Pancreas (tissue), 10 donors: ENCODE data around the gene RFK. TPM values are rescaled to one million over a fixed set of nuclear protein-coding genes. Genes with fewer than 3 reads are reported as not detected.

Source experiments
- ATAC-seq, 4 donors: fragments of 200-7000 bp; cut with Tn5 transposase; one replicate each; pipeline versions ENCODE4 v1.8.0 to v1.9.1; 2020; ENCODE audit warnings: mild to moderate bottlenecking in 4 of 4, moderate library complexity in 4 of 4
- DNase-seq, 6 donors: peaks; one replicate each; pipeline ENCODE4 v3.0.0-alpha.2; 2020
- FAIRE-seq: peaks from 2 replicates; lab custom pipeline; 2012; peaks lifted over from hg19 to GRCh38; lab: Jason Lieb, UNC
- H3K27ac ChIP-seq, 4 donors: fragments of 200-600 bp; sonication (generic); 1 replicate in 3 of 4; 2 replicates in 1 of 4; pipeline versions ENCODE4 v1.5.0 to v1.8.0; 2020
- H3K27me3 ChIP-seq, 4 donors: fragments of 200-600 bp; one replicate each; pipeline ENCODE4 v1.8.0; 2021
- H3K36me3 ChIP-seq, 3 donors: fragments of 200-600 bp; sonication (generic) in 1 of 3; one replicate each; pipeline versions ENCODE4 v1.5.0 to v1.8.0; 2020 to 2021
- H3K4me1 ChIP-seq, 3 donors: fragments of 200-600 bp; one replicate each; pipeline ENCODE4 v1.8.0; 2021
- H3K4me3 ChIP-seq, 4 donors: fragments of 200-600 bp; sonication (generic) in 2 of 4; one replicate each; pipeline versions ENCODE4 v1.5.0 to v1.8.0; 2020 to 2021
- H3K9me3 ChIP-seq, 4 donors: fragments of 200-600 bp; one replicate each; pipeline ENCODE4 v1.8.0; 2021
- WGBS, 2 donors: extraction: QIAGEN DNeasy Blood & Tissue Kit; methylation state at CpG; one replicate each; pipeline ENCODE4 v1.1.7; 2013; 5-methylcytosine and 5-hydroxymethylcytosine counted together
- intact Hi-C, 3 donors: fragments of 100-400 bp; cut with DNase I; formaldehyde crosslinking; loops; one replicate each; pipeline versions ENCODE4 v1.11.1 to v1.14.2; 2022
- polyA plus RNA-seq, 2 donors: library from polyadenylated mRNA; stranded (reverse); fragments of 200-250 nt; gene quantifications; one replicate each; pipeline ENCODE4 v1.2.3, GENCODE V29; 2013
- total RNA-seq, 6 donors: library from RNA; stranded (reverse); fragmentation: NEBNext Ultra II Directional in 4 of 6; extraction: Animal tissue kit (Norgen Biotek cat#: 25700) in 4 of 6; gene quantifications; one replicate each; pipeline versions ENCODE4 v1.2.1 to v1.2.4, GENCODE V29; 2021 to 2023
- TF ChIP-seq, protein P1 (sequence below), 4 donors: fragments of 200-600 bp; sonication (generic) in 3 of 4; IDR thresholded peaks; one replicate each; pipeline versions ENCODE4 v1.5.0 to v1.8.0; 2021; ENCODE audit warnings: antibody characterized with exemption in 4 of 4
- donor health status: healthy with polysubstance abuse.
- donor health status: DM: no; HTN: no; CAD: no; lungs with moderate emphysema.
- donor health status: DM: no; HTN: no; CAD: no.
- donor health status: control.
- donor health status: control.
- donor health status: Bipolar disorder and iron deficiency.
- donor health status: DM: yes; HTN: yes; CAD: no.
- donor health status: DM: no; HTN: no; CAD: no.
- donor health status: DM: no; HTN: no; CAD: no.
- donor health status: DM: yes; HTN: yes; CAD: no.

RFK gene
- total and polyA plus RNA-seq, 8 donors = 5.8 to 16.5 (median 10.8) TPM

DNA sequence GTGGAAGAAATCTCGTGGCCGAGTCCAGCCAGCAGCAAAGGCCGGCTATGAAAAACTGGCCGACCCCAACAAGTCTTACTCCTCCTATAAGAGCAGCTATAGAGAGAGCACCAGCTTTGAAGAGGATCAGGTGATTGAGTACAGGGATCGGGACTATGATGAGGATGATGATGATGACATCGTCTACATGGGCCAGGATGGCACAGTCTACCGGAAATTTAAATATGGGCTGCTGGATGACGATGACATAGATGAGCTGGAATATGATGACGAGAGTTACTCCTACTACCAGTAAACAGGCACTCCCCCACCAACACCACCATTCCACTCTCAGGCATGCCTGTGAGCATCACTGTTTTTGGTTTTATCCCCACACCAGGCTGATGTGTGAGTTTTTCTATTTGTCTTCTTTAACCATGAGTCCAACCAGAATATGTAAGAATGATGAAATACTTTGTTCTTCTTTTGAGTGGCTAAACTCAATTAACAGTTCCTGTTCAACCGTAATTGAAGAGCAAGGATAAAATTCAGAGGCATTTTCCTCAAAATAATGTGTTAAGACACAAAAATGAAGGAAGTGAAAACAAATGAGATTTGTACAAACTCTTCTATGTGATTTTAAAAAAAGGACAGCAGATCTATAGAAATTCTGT lies 35.5 kb downstream of the RFK start:
- TF ChIP-seq, protein P1, sequence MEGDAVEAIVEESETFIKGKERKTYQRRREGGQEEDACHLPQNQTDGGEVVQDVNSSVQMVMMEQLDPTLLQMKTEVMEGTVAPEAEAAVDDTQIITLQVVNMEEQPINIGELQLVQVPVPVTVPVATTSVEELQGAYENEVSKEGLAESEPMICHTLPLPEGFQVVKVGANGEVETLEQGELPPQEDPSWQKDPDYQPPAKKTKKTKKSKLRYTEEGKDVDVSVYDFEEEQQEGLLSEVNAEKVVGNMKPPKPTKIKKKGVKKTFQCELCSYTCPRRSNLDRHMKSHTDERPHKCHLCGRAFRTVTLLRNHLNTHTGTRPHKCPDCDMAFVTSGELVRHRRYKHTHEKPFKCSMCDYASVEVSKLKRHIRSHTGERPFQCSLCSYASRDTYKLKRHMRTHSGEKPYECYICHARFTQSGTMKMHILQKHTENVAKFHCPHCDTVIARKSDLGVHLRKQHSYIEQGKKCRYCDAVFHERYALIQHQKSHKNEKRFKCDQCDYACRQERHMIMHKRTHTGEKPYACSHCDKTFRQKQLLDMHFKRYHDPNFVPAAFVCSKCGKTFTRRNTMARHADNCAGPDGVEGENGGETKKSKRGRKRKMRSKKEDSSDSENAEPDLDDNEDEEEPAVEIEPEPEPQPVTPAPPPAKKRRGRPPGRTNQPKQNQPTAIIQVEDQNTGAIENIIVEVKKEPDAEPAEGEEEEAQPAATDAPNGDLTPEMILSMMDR (IDR thresholded peaks at IDR 0.05) = no peak
- Histone ChIP-seq H3K9me3 (no peaks in the 10 kb centered on the region), H3K4me1 (no peaks in the 10 kb centered on the region), H3K27ac (no peak overlapping the region), H3K27me3 (no peaks in the 10 kb centered on the region), H3K36me3 (no peaks in the 10 kb centered on the region), H3K4me3 (no peak overlapping the region)
- WGBS, 2 donors = 90 to 97% methylated on average over 10 of the region's 10 CpGs
- FAIRE-seq = no peak
- DNase-seq = no peak
- intact Hi-C loops = no loop called here
- ATAC-seq = no peak

DNA sequence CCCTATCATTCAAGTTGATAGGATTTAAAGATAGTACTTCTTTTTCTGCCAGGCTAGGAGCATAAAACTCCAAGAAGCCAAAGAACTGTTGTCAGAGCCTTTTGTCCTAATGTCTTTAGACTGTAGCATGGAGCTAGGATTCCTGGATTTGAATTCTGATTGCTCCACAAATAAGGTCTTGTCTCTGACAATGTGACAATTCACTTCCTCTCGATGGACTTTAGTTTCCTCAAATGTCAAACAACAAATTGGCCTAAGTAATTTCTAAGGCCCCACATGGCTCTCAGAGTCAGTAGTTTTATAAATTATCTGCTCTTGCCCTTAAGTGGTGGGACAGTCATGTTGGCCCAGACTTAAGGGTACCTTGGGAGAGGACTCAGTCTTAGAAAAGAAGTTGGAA lies 36.7 kb downstream of the RFK start:
- no peaks in the 10 kb centered on the region for H3K9me3 ChIP-seq
- H3K36me3 ChIP-seq = no peaks in the 10 kb centered on the region
- no peak overlapping the region for H3K4me3 ChIP-seq
- intact Hi-C loops = no loop called here
- 76 to 93% methylated on average over 1 of the region's 1 CpG for WGBS, 2 donors
- H3K27ac ChIP-seq = no peak overlapping the region
- H3K4me1 ChIP-seq = no peaks in the 10 kb centered on the region
- TF ChIP-seq, protein P1 (IDR thresholded peaks at IDR 0.05) = no peak
- ATAC-seq (no peak), DNase-seq (no peak), FAIRE-seq (no peak)
- H3K27me3 ChIP-seq = no peaks in the 10 kb centered on the region

DNA sequence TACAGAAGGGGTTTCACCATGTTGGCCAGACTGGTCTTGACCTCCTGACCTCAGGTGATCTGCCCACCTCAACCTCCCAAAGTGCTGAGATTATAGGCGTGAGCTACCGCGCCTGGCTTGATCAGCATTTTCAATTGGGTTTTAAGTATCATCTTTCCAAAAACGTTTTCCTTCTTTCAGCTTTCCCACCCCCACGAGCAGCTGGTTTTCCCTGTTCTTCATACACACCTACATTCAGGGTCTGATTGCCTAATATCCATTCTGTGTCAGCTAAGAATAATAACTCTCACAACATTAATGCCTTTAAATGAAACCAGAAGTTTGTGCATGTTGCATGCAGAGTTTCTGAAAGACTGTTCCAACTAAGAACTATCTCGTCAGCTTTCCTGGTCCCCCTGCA lies 38.3 kb downstream of the RFK start:
- intact Hi-C loops = no loop called here
- no peak for ATAC-seq

DNA sequence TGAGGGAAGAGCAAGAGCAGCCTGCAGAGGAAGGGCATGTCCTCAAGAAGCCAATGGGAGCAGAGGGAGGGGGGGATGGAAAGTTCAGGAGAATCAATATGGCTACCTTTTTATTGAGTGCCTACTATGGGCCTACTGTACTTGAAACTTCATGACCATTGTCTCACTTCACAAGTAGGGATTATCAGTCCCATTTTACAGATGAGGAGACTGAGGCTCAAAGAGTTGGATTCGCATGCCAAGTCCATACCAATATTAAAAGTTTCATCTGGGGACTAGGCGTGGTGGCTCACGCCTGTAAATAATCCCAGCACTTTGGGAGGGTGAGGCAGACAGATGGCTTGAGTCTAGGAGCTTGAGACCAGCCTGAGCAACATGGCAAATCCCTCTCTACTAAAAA lies 40.0 kb downstream of the RFK start:
- Histone ChIP-seq H3K9me3 (no peaks in the 10 kb centered on the region), H3K4me3 (no peak overlapping the region), H3K27me3 (no peaks in the 10 kb centered on the region), H3K4me1 (no peaks in the 10 kb centered on the region), H3K27ac (no peak overlapping the region), H3K36me3 (no peaks in the 10 kb centered on the region)
- FAIRE-seq (no peak), DNase-seq (no peak), ATAC-seq (no peak)
- 77 to 93% methylated on average over 3 of the region's 3 CpGs for WGBS, 2 donors
- intact Hi-C loops = no loop called here
- TF ChIP-seq, protein P1 (IDR thresholded peaks at IDR 0.05) = no peak

More for the DNA sequence above, 38.3 kb downstream of the RFK start:
- TF ChIP-seq, protein P1 (IDR thresholded peaks at IDR 0.05) = no peak
- DNase-seq (no peak), FAIRE-seq (no peak)
- no peak overlapping the region for H3K27ac ChIP-seq
- no peak overlapping the region for H3K4me3 ChIP-seq
- H3K36me3 ChIP-seq = no peaks in the 10 kb centered on the region
- WGBS, 2 donors = 76 to 83% methylated on average over 6 of the region's 6 CpGs
- H3K4me1 ChIP-seq = no peaks in the 10 kb centered on the region
- no peaks in the 10 kb centered on the region for H3K9me3 ChIP-seq
- H3K27me3 ChIP-seq = no peaks in the 10 kb centered on the region

DNA sequence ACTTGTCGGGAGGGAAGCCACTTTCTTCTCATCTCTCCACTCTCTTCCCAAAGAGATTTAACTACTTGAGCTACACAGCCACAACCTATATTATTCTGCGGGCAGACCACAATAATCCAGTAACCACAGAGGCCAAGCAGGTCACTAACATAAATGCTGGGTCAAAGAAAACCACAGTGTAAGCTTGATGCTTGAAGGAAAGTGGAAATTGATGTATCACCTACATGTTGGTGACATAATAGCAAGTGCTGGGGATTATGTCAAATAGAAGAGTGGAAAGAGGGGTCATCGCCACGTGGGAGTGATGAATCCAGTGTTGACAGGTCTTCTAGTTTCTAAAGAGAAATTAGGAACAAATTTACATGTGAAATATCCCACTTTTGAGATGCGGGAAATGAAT lies 40.9 kb downstream of the RFK start:
- Histone ChIP-seq H3K9me3 (no peaks in the 10 kb centered on the region), H3K36me3 (no peaks in the 10 kb centered on the region), H3K4me1 (no peaks in the 10 kb centered on the region), H3K27ac (no peak overlapping the region), H3K4me3 (no peak overlapping the region), H3K27me3 (no peaks in the 10 kb centered on the region)
- ATAC-seq (no peak), FAIRE-seq (no peak), DNase-seq (no peak)
- 75 to 86% methylated on average over 5 of the region's 5 CpGs for WGBS, 2 donors
- TF ChIP-seq, protein P1 (IDR thresholded peaks at IDR 0.05) = no peak
- intact Hi-C loops = no loop called here
